HG03558 (cell line): ENCODE measurements around the gene KCTD7.
"Not testable (repeated sequence)": the region's sequence is repeated elsewhere in the genome, so short reads cannot be mapped to it uniquely, and the experiment has no call there.

ENCODE experiments used
- ATAC-seq: cut with Tn5 transposase; IDR thresholded peaks from one replicate; pipeline ENCODE4 v1.9.1; 2021; ENCODE audit warnings: moderate number of reproducible peaks; ENCODE audit not compliant: unreplicated experiment; ENCODE audit errors: extremely low read depth

KCTD7 gene

GRCh38 chr7:66628361-66629221 lies at the start of gene KCTD7:
Gene KCTD7 (plus strand): TSS chr7:66628881. CDS start chr7:66629065, 184 bp downstream.
- ATAC-seq: peak; percentile 82

- ATAC-seq: not testable (repeated sequence)
These were observed 48.3 kb upstream of the KCTD7 start for GRCh38 chr7:66580380-66580779.

GRCh38 chr7:66582816-66583489 lies 45.7 kb upstream of the KCTD7 start:
- not testable (repeated sequence) for ATAC-seq

GRCh38 chr7:66583490-66584110 lies 45.1 kb upstream of the KCTD7 start:
- no peak for ATAC-seq

GRCh38 chr7:66586181-66586580 lies 42.5 kb upstream of the KCTD7 start:
- ATAC-seq: no peak

GRCh38 chr7:66588226-66588625 lies 40.5 kb upstream of the KCTD7 start:
- ATAC-seq: not testable (repeated sequence)

GRCh38 chr7:66588856-66589570 lies 39.7 kb upstream of the KCTD7 start:
- not testable (repeated sequence) for ATAC-seq

- not testable (repeated sequence) for ATAC-seq
These were observed 38.2 kb upstream of the KCTD7 start for GRCh38 chr7:66590302-66591057.

- not testable (repeated sequence) for ATAC-seq
These were observed 37.5 kb upstream of the KCTD7 start for GRCh38 chr7:66591058-66591798.

GRCh38 chr7:66591799-66592596 lies 36.7 kb upstream of the KCTD7 start:
- peak; percentile 92 for ATAC-seq

GRCh38 chr7:66592597-66593146 lies 36.0 kb upstream of the KCTD7 start:
- ATAC-seq: not testable (repeated sequence)

GRCh38 chr7:66594082-66594481 lies 34.6 kb upstream of the KCTD7 start:
- ATAC-seq: not testable (repeated sequence)

- no peak for ATAC-seq
These were observed 31.2 kb upstream of the KCTD7 start for GRCh38 chr7:66597461-66597860.

- no peak for ATAC-seq
These were observed 26.5 kb upstream of the KCTD7 start for GRCh38 chr7:66602159-66602558.

- no peak for ATAC-seq
These were observed 24.5 kb upstream of the KCTD7 start for GRCh38 chr7:66604198-66604597.

GRCh38 chr7:66606540-66607291 lies 22.0 kb upstream of the KCTD7 start:
- ATAC-seq: not testable (repeated sequence)

- ATAC-seq: no peak
These were observed 19.5 kb upstream of the KCTD7 start for GRCh38 chr7:66609176-66609575.
